ENCODE measurements around the gene TRAPPC2L. TPM values are rescaled to one million over a fixed set of nuclear protein-coding genes. Genes with fewer than 3 reads are reported as not detected.

TRAPPC2L gene
- total RNA-seq, 2 donors from 2014 or later = 110 TPM

DNA sequence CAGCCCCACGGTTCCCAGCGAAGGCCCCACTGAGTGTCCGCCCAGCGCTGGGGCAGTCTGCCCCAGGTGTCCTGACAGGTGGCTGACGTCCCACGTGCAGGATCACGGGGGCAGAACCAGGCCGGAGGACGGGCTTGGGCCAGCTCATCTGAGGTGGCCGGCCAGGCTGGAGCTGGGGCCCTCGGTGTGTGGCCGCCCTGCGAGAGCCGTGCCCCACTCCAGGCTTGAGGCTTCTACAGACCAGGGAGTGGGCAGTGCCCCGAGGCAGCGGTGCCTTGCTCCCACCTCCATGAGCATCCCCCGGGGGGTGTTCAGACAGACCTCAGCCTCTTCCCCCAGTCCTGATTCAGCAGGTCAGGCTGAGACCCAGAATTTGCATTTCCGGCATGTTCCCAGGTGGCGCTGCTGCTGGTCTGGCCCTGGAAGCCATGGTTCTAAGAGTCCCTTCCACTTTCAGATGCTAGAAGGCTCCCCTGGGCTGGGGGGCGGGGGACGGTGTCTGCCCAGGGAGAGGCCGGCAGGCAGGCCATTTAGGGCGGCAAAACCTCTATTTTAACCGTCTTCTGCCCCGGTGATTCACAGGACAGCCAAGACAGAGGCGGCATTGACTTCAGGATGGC lies 44.9 kb downstream of the TRAPPC2L start:
- no peak overlapping the region for H3K27ac ChIP-seq (ENCODE audit: low read depth, low read length)

DNA sequence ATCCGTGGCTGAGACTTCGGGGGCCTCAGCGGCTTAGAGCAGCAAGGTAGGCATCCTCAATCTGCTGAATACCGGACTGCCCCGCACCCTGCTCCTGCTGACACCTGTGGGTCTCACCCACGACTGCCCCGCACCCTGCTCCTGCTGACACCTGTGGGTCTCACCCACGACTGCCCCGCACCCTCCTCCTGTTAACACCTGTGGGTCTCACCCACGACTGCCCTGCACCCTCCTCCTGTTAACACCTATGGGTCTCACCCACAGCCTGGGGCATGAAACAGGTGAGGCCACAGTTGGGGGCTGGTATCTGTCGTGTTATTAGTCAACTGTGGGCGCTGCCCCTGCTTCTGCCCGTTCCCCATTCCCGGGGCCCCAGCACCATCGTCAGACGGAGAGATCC lies 45.8 kb downstream of the TRAPPC2L start:
- H3K27me3 ChIP-seq (ENCODE audit: control insufficient read depth, insufficient read depth, low read length, poor library complexity, severe bottlenecking) = no peaks in the 10 kb centered on the region
- no peaks in the 10 kb centered on the region for H3K9me3 Mint-ChIP-seq
- WGBS, 2 experiments (ENCODE audit: insufficient coverage in 1 of 2, insufficient read length in 1 of 2) = 91 to 92% methylated on average over 14 to 16 of the region's 16 CpGs

More for the DNA sequence above, 44.9 kb downstream of the TRAPPC2L start:
- TF ChIP-seq, protein P1, sequence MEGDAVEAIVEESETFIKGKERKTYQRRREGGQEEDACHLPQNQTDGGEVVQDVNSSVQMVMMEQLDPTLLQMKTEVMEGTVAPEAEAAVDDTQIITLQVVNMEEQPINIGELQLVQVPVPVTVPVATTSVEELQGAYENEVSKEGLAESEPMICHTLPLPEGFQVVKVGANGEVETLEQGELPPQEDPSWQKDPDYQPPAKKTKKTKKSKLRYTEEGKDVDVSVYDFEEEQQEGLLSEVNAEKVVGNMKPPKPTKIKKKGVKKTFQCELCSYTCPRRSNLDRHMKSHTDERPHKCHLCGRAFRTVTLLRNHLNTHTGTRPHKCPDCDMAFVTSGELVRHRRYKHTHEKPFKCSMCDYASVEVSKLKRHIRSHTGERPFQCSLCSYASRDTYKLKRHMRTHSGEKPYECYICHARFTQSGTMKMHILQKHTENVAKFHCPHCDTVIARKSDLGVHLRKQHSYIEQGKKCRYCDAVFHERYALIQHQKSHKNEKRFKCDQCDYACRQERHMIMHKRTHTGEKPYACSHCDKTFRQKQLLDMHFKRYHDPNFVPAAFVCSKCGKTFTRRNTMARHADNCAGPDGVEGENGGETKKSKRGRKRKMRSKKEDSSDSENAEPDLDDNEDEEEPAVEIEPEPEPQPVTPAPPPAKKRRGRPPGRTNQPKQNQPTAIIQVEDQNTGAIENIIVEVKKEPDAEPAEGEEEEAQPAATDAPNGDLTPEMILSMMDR (conservative IDR thresholded peaks at IDR 0.05) = peak; percentile 25
- Histone ChIP-seq H3K4me3 (ENCODE audit: low read length) (no peak overlapping the region), H3K9me3 (ENCODE audit: control insufficient read depth, low read length) (no peaks in the 10 kb centered on the region), H3K9ac (ENCODE audit: extremely low read depth, low read length, poor library complexity, severe bottlenecking) (no peak overlapping the region), H3K36me3 (ENCODE audit: control insufficient read depth, insufficient read depth, low read length) (no peaks in the 10 kb centered on the region), H3K27me3 (ENCODE audit: control insufficient read depth, insufficient read depth, low read length, poor library complexity, severe bottlenecking) (no peaks in the 10 kb centered on the region), H3K4me1 (ENCODE audit: control insufficient read depth, insufficient read depth, low read length) (no peaks in the 10 kb centered on the region)
- Mint-ChIP-seq H3K9me3 (no peaks in the 10 kb centered on the region), H3K4me1 (no peaks in the 10 kb centered on the region), H3K27ac (peak overlapping the region; percentile 48), H3K27me3 (ENCODE audit: insufficient read depth) (no peaks in the 10 kb centered on the region), H3K4me3 (no peak overlapping the region), H3K36me3 (ENCODE audit: low read depth) (no peaks in the 10 kb centered on the region)
- peak; percentile 79 for DNase-seq
- 70 to 82% methylated on average over 9 to 26 of the region's 26 CpGs for WGBS, 2 experiments (ENCODE audit: insufficient coverage in 1 of 2, insufficient read length in 1 of 2)

DNA sequence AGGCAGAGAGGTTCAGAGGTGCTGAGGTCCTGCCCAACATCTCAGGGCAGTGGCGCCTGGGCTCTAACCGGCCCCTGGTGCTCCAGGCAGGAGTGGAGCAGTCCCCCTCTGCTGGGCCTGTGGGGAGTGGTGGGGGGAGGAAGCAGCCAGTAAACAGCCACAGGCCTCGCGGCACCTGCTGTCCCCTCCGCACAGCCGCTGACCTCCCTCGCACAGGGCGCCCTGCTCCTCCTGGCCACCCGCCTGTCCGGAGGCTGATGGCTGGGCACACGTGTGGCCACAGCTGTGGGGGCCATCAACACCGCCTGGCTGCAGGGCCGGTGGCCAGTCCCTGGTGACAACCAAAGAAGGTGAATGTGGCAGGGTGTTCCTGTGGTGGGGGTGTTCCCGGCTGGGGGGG lies 46.3 kb downstream of the TRAPPC2L start:
- no peak overlapping the region for H3K4me3 Mint-ChIP-seq
- Histone ChIP-seq H3K36me3 (ENCODE audit: control insufficient read depth, insufficient read depth, low read length) (no peaks in the 10 kb centered on the region), H3K4me1 (ENCODE audit: control insufficient read depth, insufficient read depth, low read length) (no peaks in the 10 kb centered on the region), H3K9ac (ENCODE audit: extremely low read depth, low read length, poor library complexity, severe bottlenecking) (no peak overlapping the region), H3K27ac (ENCODE audit: low read depth, low read length) (no peak overlapping the region), H3K9me3 (ENCODE audit: control insufficient read depth, low read length) (no peaks in the 10 kb centered on the region), H3K27me3 (ENCODE audit: control insufficient read depth, insufficient read depth, low read length, poor library complexity, severe bottlenecking) (no peaks in the 10 kb centered on the region), H3K4me3 (ENCODE audit: low read length) (no peak overlapping the region)
- DNase-seq = no peak
- no peaks in the 10 kb centered on the region for H3K9me3 Mint-ChIP-seq
- 84 to 97% methylated on average over 5 to 14 of the region's 14 CpGs for WGBS, 2 experiments (ENCODE audit: insufficient coverage in 1 of 2, insufficient read length in 1 of 2)
- no peaks in the 10 kb centered on the region for H3K4me1 Mint-ChIP-seq
- H3K27me3 Mint-ChIP-seq (ENCODE audit: insufficient read depth) = no peaks in the 10 kb centered on the region
- no peak overlapping the region for H3K27ac Mint-ChIP-seq
- no peaks in the 10 kb centered on the region for H3K36me3 Mint-ChIP-seq (ENCODE audit: low read depth)
- TF ChIP-seq, protein P1 (conservative IDR thresholded peaks at IDR 0.05) = no peak

More for the DNA sequence above, 45.8 kb downstream of the TRAPPC2L start:
- H3K27me3 Mint-ChIP-seq (ENCODE audit: insufficient read depth) = no peaks in the 10 kb centered on the region
- H3K36me3 ChIP-seq (ENCODE audit: control insufficient read depth, insufficient read depth, low read length) = no peaks in the 10 kb centered on the region
- no peaks in the 10 kb centered on the region for H3K4me1 ChIP-seq (ENCODE audit: control insufficient read depth, insufficient read depth, low read length)
- no peak overlapping the region for H3K27ac ChIP-seq (ENCODE audit: low read depth, low read length)
- no peaks in the 10 kb centered on the region for H3K36me3 Mint-ChIP-seq (ENCODE audit: low read depth)
- no peak overlapping the region for H3K4me3 ChIP-seq (ENCODE audit: low read length)
- no peak overlapping the region for H3K4me3 Mint-ChIP-seq
- no peak overlapping the region for H3K27ac Mint-ChIP-seq
- no peak overlapping the region for H3K9ac ChIP-seq (ENCODE audit: extremely low read depth, low read length, poor library complexity, severe bottlenecking)
- H3K9me3 ChIP-seq (ENCODE audit: control insufficient read depth, low read length) = no peaks in the 10 kb centered on the region
- DNase-seq = no peak
- TF ChIP-seq, protein P1 (conservative IDR thresholded peaks at IDR 0.05) = no peak
- no peaks in the 10 kb centered on the region for H3K4me1 Mint-ChIP-seq
